WTC11 (cell line): ENCODE data around the gene MRTFB. TPM values are rescaled to one million over a fixed set of nuclear protein-coding genes. Genes with fewer than 3 reads are reported as not detected.
A peak's percentile ranks its signal among the peaks of the same experiment; 100 is the strongest.

ENCODE experiments used
- ATF1 ChIP-seq: sonication (generic); formaldehyde crosslinking; IDR thresholded peaks from 2 replicates; pipeline ENCODE4 v1.8.1; 2023; ENCODE audit warnings: mild to moderate bottlenecking, moderate library complexity, missing genetic modification reagents
- ATF2 ChIP-seq: sonication (generic); formaldehyde crosslinking; IDR thresholded peaks from 2 replicates; pipeline ENCODE4 v1.8.1; 2022; ENCODE audit warnings: low read depth, missing genetic modification reagents, borderline replicate concordance
- CREB1 ChIP-seq: sonication (generic); formaldehyde crosslinking; IDR thresholded peaks from 2 replicates; pipeline ENCODE4 v1.8.0; 2023; ENCODE audit warnings: mild to moderate bottlenecking, missing genetic modification reagents
- E2F1 ChIP-seq: sonication (generic); formaldehyde crosslinking; IDR thresholded peaks from 2 replicates; pipeline ENCODE4 v1.8.0; 2022; ENCODE audit warnings: mild to moderate bottlenecking, missing genetic modification reagents
- E2F4 ChIP-seq: sonication (generic); formaldehyde crosslinking; IDR thresholded peaks from 2 replicates; pipeline ENCODE4 v1.8.1; 2022; ENCODE audit warnings: low read depth, mild to moderate bottlenecking, moderate library complexity, missing genetic modification reagents, borderline replicate concordance
- EMX1 ChIP-seq: fragments of 250-450 bp; sonication (Bioruptor Pico); IDR thresholded peaks from 2 replicates; pipeline ENCODE4 v1.8.0; 2021; ENCODE audit warnings: mild to moderate bottlenecking
- HMGXB4 ChIP-seq: sonication (generic); formaldehyde crosslinking; IDR thresholded peaks from 2 replicates; pipeline ENCODE4 v1.8.1; 2023; ENCODE audit warnings: mild to moderate bottlenecking, moderate library complexity, missing genetic modification reagents
- IRF2 ChIP-seq: sonication (generic); formaldehyde crosslinking; IDR thresholded peaks from 2 replicates; pipeline ENCODE4 v1.8.0; 2022; ENCODE audit warnings: low read depth, missing genetic modification reagents, borderline replicate concordance
- MYBL2 ChIP-seq: sonication (generic); formaldehyde crosslinking; IDR thresholded peaks from 2 replicates; pipeline ENCODE4 v1.8.1; 2023; ENCODE audit warnings: mild to moderate bottlenecking, moderate library complexity, missing genetic modification reagents
- NFYB ChIP-seq: sonication (generic); formaldehyde crosslinking; conservative IDR thresholded peaks from 2 replicates; pipeline ENCODE4 v1.8.0; 2022; ENCODE audit warnings: low read depth, missing genetic modification reagents
- NR1H2 ChIP-seq: sonication (generic); formaldehyde crosslinking; IDR thresholded peaks from 2 replicates; pipeline ENCODE4 v1.9.0; 2021; ENCODE audit warnings: mild to moderate bottlenecking, moderate library complexity, missing genetic modification reagents
- NR2C2 ChIP-seq: sonication (generic); formaldehyde crosslinking; IDR thresholded peaks from 2 replicates; pipeline ENCODE4 v1.8.0; 2022; ENCODE audit warnings: mild to moderate bottlenecking, missing genetic modification reagents
- PRDM15 ChIP-seq: sonication (generic); formaldehyde crosslinking; IDR thresholded peaks from 2 replicates; pipeline ENCODE4 v1.8.0; 2022; ENCODE audit warnings: missing genetic modification reagents
- SMAD3 ChIP-seq: sonication (generic); formaldehyde crosslinking; IDR thresholded peaks from 2 replicates; pipeline ENCODE4 v1.8.0; 2022; ENCODE audit warnings: missing genetic modification reagents, mild to moderate bottlenecking, borderline replicate concordance
- SOX15 ChIP-seq: fragments of 250-450 bp; sonication (Bioruptor Pico); IDR thresholded peaks from 2 replicates; pipeline ENCODE4 v1.9.0; 2021; ENCODE audit warnings: mild to moderate bottlenecking
- STAT6 ChIP-seq: sonication (generic); formaldehyde crosslinking; conservative IDR thresholded peaks from 2 replicates; pipeline ENCODE4 v1.8.1; 2023; ENCODE audit warnings: mild to moderate bottlenecking, low read depth, missing genetic modification reagents, moderate library complexity
- TP53 ChIP-seq: sonication (generic); formaldehyde crosslinking; IDR thresholded peaks from 2 replicates; pipeline ENCODE4 v1.8.1; 2023; ENCODE audit warnings: mild to moderate bottlenecking, missing genetic modification reagents
- USF2 ChIP-seq: sonication (generic); formaldehyde crosslinking; IDR thresholded peaks from 2 replicates; pipeline ENCODE4 v1.8.1; 2023; ENCODE audit warnings: mild to moderate bottlenecking, missing genetic modification reagents, moderate library complexity
- ZMAT4 ChIP-seq: fragments of 250-450 bp; sonication (Bioruptor Pico); IDR thresholded peaks from 2 replicates; pipeline ENCODE4 v1.9.0; 2021; ENCODE audit warnings: mild to moderate bottlenecking
- ZNF512 ChIP-seq: sonication (generic); formaldehyde crosslinking; IDR thresholded peaks from 2 replicates; pipeline ENCODE4 v1.8.1; 2022; ENCODE audit warnings: missing genetic modification reagents, borderline replicate concordance
- ZSCAN18 ChIP-seq: fragments of 250-450 bp; sonication (Bioruptor Pico); IDR thresholded peaks from 2 replicates; pipeline ENCODE4 v2.1.2; 2022; ENCODE audit warnings: mild to moderate bottlenecking, moderate library complexity
- total RNA-seq: library from RNA; stranded (reverse); gene quantifications from 3 replicates; pipeline ENCODE4 v1.2.3, GENCODE V29; 2021

The MRTFB gene
- total RNA-seq, 1 experiment from 2014 or later: 30.8 TPM

GRCh38 chr16:14070877-14071575, at the start of gene MRTFB (continued):
- TF ChIP-seq E2F4 (CRISPR knock-in tag) (no peak; the same call in 1 of the 2 replicates), SMAD3 (no peak), IRF2 (CRISPR knock-in tag) (no peak), STAT6 (CRISPR knock-in tag) (no peak), MYBL2 (0 out of 2 replicates have a peak, but pooled peaks have one; percentile 48), ZNF512 (CRISPR knock-in tag) (no peak), E2F1 (CRISPR knock-in tag) (no peak), NFYB (no peak), ZSCAN18 (CRISPR knock-in tag) (no peak), USF2 (CRISPR knock-in tag) (peak; percentile 50), PRDM15 (CRISPR knock-in tag) (no peak), SOX15 (CRISPR knock-in tag) (no peak), HMGXB4 (peak; percentile 75; the same call in 1 of the 2 replicates), ZMAT4 (no peak), ATF1 (CRISPR knock-in tag) (no peak), ATF2 (CRISPR knock-in tag) (no peak), CREB1 (CRISPR knock-in tag) (no peak), NR1H2 (no peak), TP53 (peak; percentile 89), NR2C2 (no peak), EMX1 (CRISPR knock-in tag) (no peak)
